GM18867 (cell line): ENCODE results near the gene RIMS3.
A peak's percentile ranks its signal among the peaks of the same experiment; 100 is the strongest.
"Not testable (repeated sequence)": the region's sequence is repeated elsewhere in the genome, so short reads cannot be mapped to it uniquely, and the experiment has no call there.

ENCODE experiments used
- ATAC-seq: cut with Tn5 transposase; IDR thresholded peaks from one replicate; pipeline ENCODE4 v1.9.1; 2021; ENCODE audit warnings: mild to moderate bottlenecking, moderate library complexity; ENCODE audit not compliant: unreplicated experiment

Gene RIMS3

DNA sequence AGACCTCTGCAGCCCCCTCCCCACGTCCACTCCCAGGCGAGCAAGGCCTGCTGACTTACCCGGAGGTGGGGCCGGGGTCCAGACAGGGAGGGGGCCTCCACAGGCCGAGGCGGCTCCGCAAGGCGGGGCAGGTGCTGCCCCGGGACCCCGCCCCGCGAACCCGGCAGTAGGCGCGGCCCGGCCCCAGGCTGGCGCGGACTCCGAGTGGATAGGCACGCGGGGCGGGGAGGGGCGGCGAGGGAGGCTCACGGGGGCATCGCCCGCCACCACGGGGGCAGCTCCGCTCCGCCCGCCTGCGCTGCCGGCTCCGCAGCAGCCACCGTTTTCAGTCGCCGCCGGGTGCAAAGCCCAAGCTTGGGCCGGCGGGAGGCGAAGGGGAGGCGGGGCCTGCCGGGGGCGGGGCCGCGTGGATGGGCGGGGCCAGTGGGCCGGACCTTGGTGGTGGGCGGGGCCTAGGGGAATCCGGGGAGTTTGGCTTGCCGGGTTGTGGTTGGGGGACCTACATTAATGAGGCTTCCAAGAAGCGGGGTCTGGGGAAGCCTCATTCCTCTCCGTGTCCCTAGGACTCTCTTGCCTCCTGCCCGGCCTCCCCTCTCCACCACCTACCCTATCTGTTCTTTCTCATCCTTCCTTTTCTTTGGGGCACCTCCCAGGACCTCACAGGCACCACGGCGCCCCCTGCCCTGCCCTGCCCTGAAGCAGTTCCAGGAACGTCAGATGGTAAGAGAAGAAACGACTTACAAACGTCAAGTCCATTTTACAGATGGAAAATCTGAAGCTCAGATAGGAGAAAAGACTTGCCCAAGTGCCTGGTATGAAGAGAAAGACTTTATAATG, at the start of gene RIMS3:
Gene RIMS3, minus strand, starts transcription at position 348 of the 837 bp plus-strand sequence. CDS start 23,757 bp downstream, outside the sequence.
- peak; percentile 68 for ATAC-seq

DNA sequence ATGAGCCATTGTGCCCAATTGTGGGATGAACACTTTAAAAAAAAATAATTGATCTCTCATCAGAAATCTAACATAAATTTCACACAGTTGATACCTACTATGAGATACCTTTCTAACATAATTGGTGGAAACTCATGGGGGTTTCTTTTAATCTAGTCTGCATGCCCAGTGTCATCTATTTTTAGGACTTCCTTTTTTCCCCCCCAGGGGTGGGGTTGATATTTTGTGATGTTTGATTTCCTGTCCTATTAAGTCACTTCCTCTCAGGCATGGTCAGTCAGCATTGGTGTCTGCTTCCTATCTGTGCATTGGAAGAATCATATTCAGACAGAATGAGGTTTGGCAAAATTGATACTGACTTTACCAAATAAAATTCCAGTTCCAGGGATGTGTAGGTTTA, 47.5 kb upstream of the RIMS3 start:
- no peak for ATAC-seq

DNA sequence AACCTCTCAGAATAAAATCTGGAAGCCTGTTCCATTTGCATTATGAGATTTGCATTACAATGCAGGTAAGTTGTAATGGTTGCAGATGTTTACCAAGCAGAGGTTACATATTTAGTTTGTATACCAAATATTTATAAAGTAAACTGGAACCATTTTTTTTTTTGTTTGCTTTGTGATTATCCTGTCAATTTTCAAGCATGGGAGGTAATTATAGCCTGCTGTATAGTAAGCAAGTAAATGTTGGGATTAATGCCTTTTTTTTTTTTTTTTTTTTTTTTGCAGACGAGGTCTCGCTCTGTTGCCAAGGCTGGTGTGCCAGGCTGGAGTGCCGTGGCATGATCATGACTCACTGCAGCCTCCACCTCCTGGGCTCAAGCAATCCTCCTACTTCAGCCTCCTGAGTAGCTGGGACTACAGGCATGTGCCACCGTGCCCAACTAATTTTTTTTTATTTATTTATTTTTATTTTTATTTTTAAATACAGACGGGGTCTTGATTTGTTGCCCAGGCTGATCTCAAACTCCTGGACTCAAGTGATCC, 47.0 kb upstream of the RIMS3 start:
- ATAC-seq: no peak

- no peak for ATAC-seq
Observed at GRCh38 chr1:40711465-40712404, 46.3 kb upstream of the RIMS3 start.

DNA sequence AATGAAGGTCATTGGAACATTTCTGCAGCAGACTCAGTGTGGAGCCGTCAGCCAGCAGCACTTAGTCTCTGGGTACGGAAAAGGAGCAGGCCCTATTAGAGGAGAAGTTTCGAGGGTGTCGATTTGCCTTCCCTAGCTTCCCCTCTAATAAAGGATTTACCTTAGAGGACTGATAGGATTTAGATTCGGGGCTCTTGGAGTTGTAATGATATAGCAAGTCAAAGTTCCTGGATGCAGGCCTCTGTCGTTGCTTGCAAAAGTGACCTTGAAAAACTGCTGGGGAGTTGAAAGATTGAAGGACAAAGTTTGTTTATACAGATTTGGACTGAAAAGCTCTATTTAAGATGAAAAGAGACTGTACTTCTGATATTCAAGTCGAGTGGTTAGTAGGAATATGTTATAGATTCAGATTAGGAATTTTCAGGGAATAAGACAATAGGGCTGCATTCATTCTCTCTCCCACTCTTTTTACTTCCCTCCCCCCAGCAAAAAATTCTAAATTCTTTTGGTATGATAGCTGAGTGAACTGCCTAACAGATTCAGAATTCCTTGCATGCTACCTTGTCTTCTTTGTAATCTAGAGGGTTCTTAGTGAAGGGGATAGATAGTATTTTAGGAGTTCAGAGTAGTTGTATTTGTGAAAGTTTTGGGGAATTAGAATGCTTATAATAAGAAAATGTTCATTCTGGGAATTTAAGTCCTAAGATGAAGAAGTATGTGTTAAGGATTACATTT, 45.3 kb upstream of the RIMS3 start:
- no peak for ATAC-seq

- ATAC-seq: no peak
Observed at GRCh38 chr1:40709802-40710278, 44.4 kb upstream of the RIMS3 start.

GRCh38 chr1:40709100-40709801, 43.8 kb upstream of the RIMS3 start:
- peak; percentile 87 for ATAC-seq

DNA sequence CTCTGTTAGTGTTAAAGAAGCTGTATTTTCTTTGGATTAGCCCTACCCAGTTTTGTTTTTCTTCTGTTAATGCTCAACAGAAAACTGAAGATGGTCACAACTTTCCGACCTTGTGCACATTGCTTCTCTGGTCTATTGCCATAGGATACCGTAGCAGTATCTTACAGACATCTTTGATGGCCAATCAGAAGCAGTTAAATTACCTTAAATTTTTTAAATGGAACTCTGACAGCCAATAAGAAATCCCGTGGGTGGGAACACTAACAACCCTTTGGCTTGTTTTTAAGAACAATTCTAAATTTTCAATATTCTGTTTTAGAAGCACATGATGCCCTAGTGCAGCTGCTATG, 43.2 kb upstream of the RIMS3 start:
- ATAC-seq: peak; percentile 67

DNA sequence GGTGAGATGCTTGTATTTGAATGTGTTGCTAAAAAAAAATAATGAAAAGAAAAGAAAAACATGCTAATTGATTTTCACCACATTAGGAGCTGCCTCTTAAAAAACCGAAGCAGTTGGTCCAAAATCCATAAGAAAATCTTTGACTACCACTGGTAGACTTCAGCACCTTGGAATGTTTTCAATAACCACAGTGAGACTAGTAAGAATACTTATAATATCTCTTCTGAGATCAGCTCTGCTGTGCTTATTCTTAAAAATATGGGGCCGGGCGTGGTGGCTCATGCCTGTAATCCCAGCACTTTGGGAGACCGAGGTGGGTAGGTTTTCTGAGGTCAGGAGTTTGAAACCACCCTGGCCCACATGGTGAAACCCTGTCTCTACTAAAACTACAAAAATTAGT, 41.1 kb upstream of the RIMS3 start:
- no peak for ATAC-seq

- ATAC-seq: no peak
Observed at GRCh38 chr1:40704817-40705733, 39.6 kb upstream of the RIMS3 start.

DNA sequence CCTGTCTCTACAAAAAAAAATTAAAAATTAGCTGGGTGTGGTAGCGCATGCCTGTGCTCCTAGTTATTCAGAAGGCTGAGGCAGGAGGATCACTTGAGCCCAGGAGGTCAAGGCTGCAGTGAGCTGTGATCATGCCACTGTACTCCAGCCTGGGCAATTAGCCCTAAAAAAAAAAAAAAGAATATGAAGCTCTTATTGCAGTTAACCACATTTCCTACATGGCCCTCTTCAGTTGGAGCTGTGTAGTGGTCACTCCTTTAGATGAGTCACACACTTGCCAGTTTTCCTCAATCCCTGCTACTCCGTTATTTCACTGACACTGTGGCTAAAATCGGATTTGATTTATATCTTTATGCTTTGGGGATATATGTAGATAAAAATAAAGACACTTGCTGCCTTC, 37.8 kb upstream of the RIMS3 start:
- ATAC-seq: no peak

GRCh38 chr1:40702810-40703209, 37.3 kb upstream of the RIMS3 start:
- ATAC-seq: not testable (repeated sequence)

DNA sequence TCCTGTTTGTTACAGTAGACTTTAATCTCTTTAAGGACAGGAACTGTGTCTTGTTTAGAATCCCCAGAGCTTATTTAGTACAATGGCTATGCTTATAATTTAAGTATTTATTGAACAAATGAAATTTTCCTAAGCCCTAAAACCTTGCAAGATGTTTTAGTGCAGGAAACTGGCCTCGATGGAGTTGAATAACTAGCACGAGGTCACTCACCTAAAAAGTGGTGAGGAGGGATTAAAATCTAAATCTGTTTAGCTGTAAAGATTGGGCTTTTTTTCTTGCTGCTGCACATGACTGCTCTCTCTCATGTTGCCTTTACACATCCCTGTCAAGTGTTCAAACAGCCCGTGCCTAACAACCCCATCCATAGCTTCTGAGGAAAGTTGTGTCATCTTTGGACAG, 36.2 kb upstream of the RIMS3 start:
- ATAC-seq: no peak

- ATAC-seq: peak; percentile 83
Observed at GRCh38 chr1:40699787-40700186, 34.3 kb upstream of the RIMS3 start.

GRCh38 chr1:40697436-40697835, 32.0 kb upstream of the RIMS3 start:
- ATAC-seq: no peak

- no peak for ATAC-seq
Observed at GRCh38 chr1:40696294-40696693, 30.8 kb upstream of the RIMS3 start.

GRCh38 chr1:40694353-40694874, 28.9 kb upstream of the RIMS3 start:
- ATAC-seq: no peak

GRCh38 chr1:40693425-40693824, 27.9 kb upstream of the RIMS3 start:
- no peak for ATAC-seq

DNA sequence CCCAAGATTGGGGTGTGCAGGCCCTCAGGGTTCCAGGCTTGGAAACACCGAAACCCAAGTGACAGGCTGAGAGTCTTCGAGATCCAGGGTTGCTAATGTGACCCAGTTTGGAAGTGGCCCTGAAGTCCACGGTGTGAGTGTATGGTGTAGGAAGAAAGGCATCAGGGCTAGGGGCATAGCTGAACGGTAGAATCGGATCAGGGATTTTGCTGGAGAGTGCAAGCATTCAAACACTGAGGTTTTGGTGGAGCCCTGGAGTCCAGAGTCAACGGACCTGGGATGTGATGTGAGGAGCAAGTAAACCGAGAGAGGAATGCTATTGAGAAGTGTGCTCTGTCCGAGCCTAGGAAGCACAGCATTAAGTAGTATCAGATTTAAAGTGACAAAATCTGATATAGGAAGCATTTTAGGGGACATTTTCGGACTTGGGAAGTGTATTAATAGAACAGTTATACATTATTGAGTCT, 27.0 kb upstream of the RIMS3 start:
- no peak for ATAC-seq
